Stimulated activated CD8-positive, alpha-beta memory T cell treated with anti-CD3 and anti-CD28 coated beads, Interleukin-7, amount 100 ng/mL, for 24 hours (primary cell): ENCODE results near the gene NCBP1.
"Not testable (repeated sequence)": the region's sequence is repeated elsewhere in the genome, so short reads cannot be mapped to it uniquely, and the experiment has no call there.

Source experiments
- DNase-seq: peaks from one replicate; pipeline ENCODE4 v3.0.0-alpha.2; 2020; ENCODE audit warnings: low read depth

Gene NCBP1

GRCh38 chr9:97632985-97633858 lies at the start of gene NCBP1, which contains the start of gene TSTD2:
Gene NCBP1, plus strand, starts transcription at chr9:97633821. Its CDS starts 61 bp downstream, at chr9:97633882.
Gene TSTD2, minus strand, starts transcription at chr9:97633368. Its CDS starts 5,806 bp downstream, at chr9:97627562.
- peak; percentile 87 for DNase-seq

- DNase-seq = not testable (repeated sequence)
These were observed 48.8 kb upstream of the NCBP1 start for GRCh38 chr9:97584778-97585177.

- DNase-seq = not testable (repeated sequence)
These were observed 46.7 kb upstream of the NCBP1 start for GRCh38 chr9:97586909-97587308.

GRCh38 chr9:97591535-97591934 lies 42.1 kb upstream of the NCBP1 start:
- no peak for DNase-seq

- no peak for DNase-seq
These were observed 41.5 kb upstream of the NCBP1 start for GRCh38 chr9:97592126-97592525.

- no peak for DNase-seq
These were observed 39.7 kb upstream of the NCBP1 start for GRCh38 chr9:97593960-97594359.

- DNase-seq = no peak
These were observed 39.2 kb upstream of the NCBP1 start for GRCh38 chr9:97594381-97594921.

- DNase-seq = no peak
These were observed 36.7 kb upstream of the NCBP1 start for GRCh38 chr9:97596906-97597305.

GRCh38 chr9:97598461-97599288 lies 34.9 kb upstream of the NCBP1 start:
- DNase-seq = peak; percentile 41

- DNase-seq = no peak
These were observed 34.2 kb upstream of the NCBP1 start for GRCh38 chr9:97599314-97599846.

GRCh38 chr9:97600531-97601227 lies 32.9 kb upstream of the NCBP1 start:
- no peak for DNase-seq

- no peak for DNase-seq
These were observed 32.3 kb upstream of the NCBP1 start for GRCh38 chr9:97601228-97601898.

- DNase-seq = no peak
These were observed 31.2 kb upstream of the NCBP1 start for GRCh38 chr9:97602430-97602829.

- DNase-seq = no peak
These were observed 28.5 kb upstream of the NCBP1 start for GRCh38 chr9:97604901-97605645.

- peak; percentile 32 for DNase-seq
These were observed 18.1 kb upstream of the NCBP1 start for GRCh38 chr9:97615439-97616072.

- DNase-seq = no peak
These were observed 15.6 kb upstream of the NCBP1 start for GRCh38 chr9:97617939-97618416.

- DNase-seq = not testable (repeated sequence)
These were observed 13.6 kb upstream of the NCBP1 start for GRCh38 chr9:97620063-97620462.

- DNase-seq = not testable (repeated sequence)
These were observed 11.1 kb upstream of the NCBP1 start for GRCh38 chr9:97622483-97622882.

GRCh38 chr9:97623946-97624345 lies 9.7 kb upstream of the NCBP1 start:
- no peak for DNase-seq

- DNase-seq = no peak
These were observed 8.0 kb upstream of the NCBP1 start for GRCh38 chr9:97625620-97626019.
